GM19043 (cell line): ENCODE measurements around the gene CD200R1L.
A peak's percentile ranks its signal among the peaks of the same experiment; 100 is the strongest.

Source experiments
- ATAC-seq: cut with Tn5 transposase; IDR thresholded peaks from one replicate; pipeline ENCODE4 v1.9.1; 2021; ENCODE audit warnings: low read depth; ENCODE audit not compliant: unreplicated experiment

Gene CD200R1L

GRCh38 chr3:112822064-112823055 is 24.3 kb downstream of the CD200R1L start:
- no peak for ATAC-seq

DNA sequence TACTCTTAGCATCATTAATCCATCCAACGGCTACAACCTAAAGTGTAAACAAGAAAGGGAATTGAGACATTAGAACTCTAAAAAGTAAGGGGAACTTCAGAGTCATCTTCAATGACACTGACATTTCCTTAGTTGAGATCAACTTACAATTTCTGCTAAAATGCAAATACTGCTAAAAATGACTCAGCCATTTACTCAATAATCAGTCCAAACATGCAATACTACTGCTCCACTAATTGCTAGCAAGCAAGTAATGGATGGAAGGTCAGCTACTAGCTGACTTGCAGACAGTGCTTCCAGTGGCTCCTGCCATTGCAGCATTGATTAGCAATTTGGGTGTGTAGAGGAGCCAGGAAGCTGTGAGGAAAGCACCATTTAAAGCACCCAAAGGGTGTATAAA is 28.4 kb downstream of the CD200R1L start:
- ATAC-seq: no peak

GRCh38 chr3:112817797-112818196 is 28.9 kb downstream of the CD200R1L start:
- ATAC-seq: no peak

DNA sequence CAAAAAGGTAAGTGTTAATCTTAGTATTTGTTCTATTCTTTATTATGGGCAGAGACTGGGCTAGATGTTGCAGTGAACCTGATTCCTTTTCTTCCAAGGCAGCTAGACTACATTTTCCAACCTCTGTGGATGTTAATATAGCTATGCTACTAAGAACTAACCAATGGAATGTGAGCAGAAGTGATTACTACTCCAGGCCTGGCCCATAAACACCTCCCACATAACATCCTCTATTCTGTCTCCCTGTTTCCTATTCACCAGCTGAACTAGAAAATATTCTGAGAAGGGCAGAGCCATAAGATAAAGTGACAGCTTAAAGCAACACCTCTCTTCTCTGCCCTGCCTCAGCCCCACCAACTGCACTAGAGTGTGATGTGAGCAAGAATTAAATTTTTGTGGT is 29.4 kb downstream of the CD200R1L start:
- ATAC-seq: no peak

DNA sequence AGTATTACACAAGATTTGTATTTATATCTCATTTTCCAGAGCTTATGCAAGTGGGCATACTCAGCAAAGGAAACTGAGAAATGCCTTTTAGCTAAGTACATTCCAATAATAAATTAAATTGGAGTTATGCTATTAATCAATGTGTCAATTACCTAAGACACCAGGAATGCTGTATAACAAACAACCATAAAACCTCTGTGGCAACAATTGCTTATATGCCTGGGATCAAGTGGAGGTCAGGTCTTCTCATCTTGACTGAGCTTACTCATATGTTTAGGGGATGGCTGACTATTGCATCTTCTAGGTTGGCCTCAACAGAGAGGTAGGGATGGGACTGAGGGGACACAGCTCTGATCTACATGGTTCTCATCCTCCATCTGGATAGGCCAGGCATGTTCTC is 30.7 kb downstream of the CD200R1L start:
- no peak for ATAC-seq

GRCh38 chr3:112814266-112814665 is 32.4 kb downstream of the CD200R1L start:
- ATAC-seq: no peak

- ATAC-seq: peak; percentile 62
These were observed 32.9 kb downstream of the CD200R1L start for GRCh38 chr3:112813723-112814171.

- ATAC-seq: no peak
These were observed 33.6 kb downstream of the CD200R1L start for GRCh38 chr3:112813016-112813415.

DNA sequence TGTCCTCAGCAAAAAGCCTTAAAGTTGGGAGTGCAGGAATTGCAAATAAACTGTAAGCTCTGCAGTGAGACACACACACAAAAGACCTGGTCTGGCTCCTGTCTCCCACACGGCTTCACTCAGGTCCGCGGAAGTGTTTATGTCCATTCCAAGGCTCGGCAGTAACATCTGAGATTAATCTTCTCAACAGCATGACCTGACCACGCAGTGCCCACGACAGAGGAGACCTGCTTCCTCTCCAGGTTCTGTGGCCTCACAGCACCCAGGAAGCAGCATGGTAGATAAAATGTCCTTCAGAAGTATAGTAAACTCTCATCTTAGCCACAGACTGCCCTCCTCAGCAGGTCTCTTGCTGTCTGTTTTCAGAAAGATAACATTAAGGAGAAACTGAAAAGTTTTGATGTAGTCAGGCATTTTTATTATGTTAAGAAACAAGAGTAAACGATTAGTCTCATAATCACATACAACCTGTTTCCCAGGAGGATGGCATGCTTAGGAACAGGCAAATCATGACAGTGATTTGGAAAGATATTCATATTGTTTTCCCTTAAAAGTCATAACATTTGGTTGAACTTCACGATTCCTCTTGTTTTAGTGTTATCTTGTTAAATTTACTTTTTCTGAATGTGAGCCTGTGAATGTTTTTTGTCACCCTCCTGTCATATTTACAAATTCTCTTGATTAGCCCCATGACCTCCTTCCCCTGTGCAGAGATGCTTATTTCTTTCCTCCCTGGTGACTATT is 34.6 kb downstream of the CD200R1L start:
- ATAC-seq: no peak

DNA sequence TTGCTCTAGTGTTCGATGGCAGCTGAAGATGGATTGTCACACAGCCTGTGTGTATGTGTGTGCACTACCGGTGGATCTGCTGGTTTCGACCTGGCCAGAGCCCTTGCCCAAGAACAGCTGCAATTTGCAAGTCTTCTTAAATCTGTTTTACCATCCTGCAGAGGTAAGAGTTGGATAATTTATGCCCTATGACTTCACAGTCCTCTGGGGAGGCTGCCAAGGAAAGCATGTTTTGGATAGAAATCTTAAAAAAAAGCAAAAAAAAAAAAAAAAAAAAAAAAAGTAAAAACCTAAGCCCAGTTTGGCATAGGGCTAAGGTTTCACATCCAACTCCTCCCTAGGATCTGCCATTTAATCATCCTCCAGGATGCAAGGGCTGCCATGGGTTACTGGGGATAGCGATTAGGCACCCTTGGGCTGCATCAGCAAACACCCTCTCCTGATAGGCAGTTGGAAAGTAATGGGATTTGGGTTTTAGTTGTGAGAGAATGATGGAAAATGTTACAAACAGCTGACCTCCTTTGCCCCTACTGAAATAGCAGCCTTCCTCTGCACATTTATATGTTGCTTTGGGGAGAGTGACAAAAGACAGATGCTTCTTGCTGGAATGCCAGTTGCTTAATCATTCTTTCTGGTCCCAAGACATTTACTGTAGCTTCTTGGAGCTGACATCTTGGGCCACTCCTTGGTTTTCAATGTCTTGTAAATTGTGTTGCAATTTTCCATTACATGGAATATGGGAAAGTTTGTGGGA is 35.4 kb downstream of the CD200R1L start:
- no peak for ATAC-seq

DNA sequence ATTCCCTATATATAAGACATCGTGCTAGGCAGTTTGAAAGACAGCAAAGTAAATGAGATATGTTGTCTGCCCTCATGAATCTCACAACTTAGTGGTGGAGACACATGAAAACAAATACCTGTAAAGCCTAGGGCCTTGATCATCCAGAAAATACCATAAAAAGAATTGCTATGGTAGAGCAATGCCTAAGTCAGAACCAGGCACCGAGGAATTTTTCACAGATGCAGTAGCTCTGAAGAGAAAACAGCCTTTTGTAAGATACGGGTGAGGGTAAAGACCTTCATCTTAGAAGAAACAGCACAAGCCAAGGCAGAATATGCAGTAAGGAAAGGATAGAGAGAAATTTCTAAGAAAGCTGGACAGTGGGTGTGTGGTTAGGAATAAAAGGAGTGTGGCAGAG is 36.1 kb downstream of the CD200R1L start:
- no peak for ATAC-seq

GRCh38 chr3:112808136-112808535 is 38.5 kb downstream of the CD200R1L start:
- ATAC-seq: no peak

DNA sequence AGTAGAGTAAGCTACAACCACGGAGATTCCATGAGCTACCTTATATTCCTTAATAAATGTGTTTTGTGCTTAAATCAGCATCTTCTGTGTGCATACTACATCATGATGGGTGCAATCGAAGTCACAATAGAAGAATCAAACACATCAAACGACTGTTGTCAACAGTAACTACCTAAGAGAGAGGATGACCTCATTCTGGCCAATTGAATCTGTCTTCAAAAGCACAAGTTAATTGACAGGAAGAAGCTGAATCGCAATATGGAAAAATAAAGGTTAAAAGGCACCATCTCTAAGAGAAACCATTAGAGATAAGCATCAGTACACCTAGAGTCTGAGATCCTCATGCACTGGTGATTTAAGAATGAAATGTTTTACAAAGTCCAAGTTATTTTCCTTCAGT is 39.0 kb downstream of the CD200R1L start:
- ATAC-seq: no peak

- ATAC-seq: no peak
These were observed 39.8 kb downstream of the CD200R1L start for GRCh38 chr3:112806903-112807302.

- ATAC-seq: no peak
These were observed 41.5 kb downstream of the CD200R1L start for GRCh38 chr3:112805126-112805525.

- no peak for ATAC-seq
These were observed 42.6 kb downstream of the CD200R1L start for GRCh38 chr3:112804021-112804420.

GRCh38 chr3:112803467-112803866 is 43.2 kb downstream of the CD200R1L start:
- ATAC-seq: no peak

- no peak for ATAC-seq
These were observed 44.3 kb downstream of the CD200R1L start for GRCh38 chr3:112802338-112802737.

DNA sequence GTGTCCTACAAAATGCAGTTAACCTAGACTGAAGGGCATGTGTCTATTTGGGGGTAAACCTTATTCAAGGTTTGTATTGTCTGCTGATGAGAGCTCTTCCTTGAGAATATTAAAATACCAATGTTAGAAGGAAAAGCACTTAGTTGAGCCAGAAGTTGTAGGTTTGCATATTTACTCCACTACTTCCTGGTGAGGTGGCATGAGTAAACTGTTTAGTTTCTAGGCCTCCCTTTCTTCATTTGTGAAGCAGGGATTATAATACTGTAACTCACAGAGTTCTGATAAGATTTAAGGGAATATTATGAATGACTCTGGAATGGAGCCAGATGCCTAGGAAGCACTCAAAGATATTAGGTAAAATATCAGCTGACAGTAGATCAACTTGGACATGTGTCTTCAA is 46.7 kb downstream of the CD200R1L start:
- no peak for ATAC-seq

DNA sequence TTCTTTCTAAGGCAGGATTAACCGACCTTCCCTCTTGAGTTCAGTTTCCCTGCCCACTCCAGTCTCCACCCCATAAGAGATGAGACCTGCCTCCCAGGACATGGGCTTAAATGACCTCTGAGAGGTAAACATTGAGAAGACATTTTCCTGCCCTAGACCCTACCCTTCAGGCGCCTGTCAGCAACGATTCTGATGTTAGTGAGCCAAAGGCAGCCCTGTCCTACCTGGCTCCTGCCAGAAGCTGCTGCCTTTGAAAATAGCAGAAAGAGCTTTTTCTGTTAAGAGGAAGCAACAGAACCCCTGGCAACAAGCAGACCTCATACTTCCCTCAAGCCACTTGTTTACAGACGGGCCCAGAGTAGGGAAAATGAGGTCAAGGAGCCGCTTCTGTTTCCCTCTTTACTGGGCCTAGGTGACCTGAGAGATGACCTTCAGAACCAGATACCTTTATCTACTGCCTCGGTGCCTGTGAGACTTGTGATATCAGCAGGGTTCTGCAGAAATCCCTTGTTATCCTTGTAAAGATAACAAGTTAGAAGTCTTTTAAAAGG is 52.0 kb downstream of the CD200R1L start:
- ATAC-seq: no peak
